NOMO-1 treated with dmso at 0.1 percent for 144 hours (cell line): ENCODE results near the gene PEAK1.

Experiments used
- DNase-seq: peaks from one replicate; lab custom pipeline; 2025; ENCODE audit not compliant: unreplicated experiment; lab: John Stamatoyannopoulos, UW

The PEAK1 gene

DNA sequence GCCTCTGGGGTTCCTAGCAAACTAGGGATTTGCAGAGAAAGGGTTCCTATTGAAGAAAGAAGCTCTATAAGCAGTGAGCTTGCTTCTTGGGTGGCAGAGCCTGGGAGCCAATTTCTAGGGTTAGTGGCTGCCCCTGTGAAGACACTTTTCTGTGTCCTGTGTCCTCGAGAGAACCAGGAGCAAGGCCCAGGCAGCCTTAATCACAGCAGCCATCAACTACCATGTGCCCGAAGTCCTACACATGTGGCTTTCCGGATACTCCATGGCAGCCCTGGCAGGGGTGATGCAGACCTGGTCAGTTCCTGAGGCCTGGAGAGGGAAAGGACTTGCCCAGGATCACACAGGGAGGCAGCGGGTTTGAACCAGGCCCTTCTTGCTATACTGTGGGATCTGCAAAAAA is 321.3 kb downstream of the PEAK1 start:
- no peak for DNase-seq

- DNase-seq, result no peak
Measured at GRCh38 chr15:77097921-77098320, 322.0 kb downstream of the PEAK1 start.

DNA sequence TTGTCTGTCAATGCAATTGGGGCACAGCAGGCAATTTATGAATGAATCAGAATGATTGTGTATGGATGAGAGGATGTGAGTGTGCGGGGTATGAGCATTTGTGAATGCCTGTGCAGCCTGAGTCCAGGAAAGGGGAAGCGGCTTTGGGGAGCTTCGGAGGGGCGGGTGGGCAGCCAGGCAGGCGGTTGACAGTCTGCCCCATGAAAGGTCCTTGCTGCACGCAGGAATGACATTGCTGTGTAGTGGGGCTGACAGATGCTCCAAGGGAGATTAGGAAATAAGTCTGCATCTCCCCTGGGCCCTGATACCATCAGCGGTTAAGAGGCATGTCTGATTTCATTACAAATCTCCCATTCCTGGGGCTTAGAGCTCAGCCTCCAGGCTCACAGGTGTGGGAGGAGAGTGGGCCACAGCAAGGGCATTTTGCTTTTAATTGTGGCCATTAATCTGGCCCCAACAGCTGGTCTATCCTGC is 322.6 kb downstream of the PEAK1 start:
- no peak for DNase-seq

DNA sequence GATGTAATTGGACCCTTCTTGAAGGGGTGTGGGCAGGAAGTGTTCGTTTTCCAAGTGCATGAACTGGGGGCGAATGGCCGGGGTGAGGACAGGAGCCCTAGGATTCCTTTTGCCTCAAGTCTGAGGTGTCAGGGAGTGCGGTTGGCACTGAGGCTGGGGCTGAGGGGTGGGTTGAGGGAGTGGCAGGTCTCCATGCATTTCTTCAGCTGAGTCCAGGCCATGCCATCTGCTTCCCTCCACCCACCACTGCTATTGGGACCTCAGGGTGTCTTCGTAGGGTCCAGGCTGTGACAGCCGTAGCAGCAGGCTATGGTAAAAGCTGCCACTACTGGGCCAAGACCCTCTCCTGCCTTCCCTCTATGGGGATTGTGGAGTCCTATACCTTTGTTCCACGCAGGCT is 323.4 kb downstream of the PEAK1 start:
- DNase-seq, result no peak

DNA sequence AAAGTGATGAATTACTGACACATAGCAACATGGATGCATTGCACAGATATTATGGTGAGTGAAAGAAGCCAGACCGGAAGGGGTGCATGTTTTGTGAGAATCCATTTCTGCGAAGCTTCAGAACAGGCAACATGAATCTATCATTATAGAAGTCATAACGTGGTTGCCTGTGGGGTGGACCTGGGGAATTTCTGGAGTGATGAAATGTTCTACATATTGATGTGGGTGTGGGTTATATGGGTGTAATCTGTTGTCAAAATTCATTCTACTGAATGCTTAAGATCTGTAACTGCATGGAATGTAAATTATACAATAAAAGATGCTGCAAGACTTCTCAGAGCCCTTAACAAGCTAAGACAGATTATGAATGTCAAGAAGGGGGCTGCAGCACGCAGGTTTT is 323.8 kb downstream of the PEAK1 start:
- no peak for DNase-seq

GRCh38 chr15:77094397-77095030 is 325.4 kb downstream of the PEAK1 start:
- DNase-seq, result no peak

- no peak for DNase-seq
Measured at GRCh38 chr15:77093436-77093835, 326.5 kb downstream of the PEAK1 start.

GRCh38 chr15:77091097-77091496 is 328.8 kb downstream of the PEAK1 start:
- DNase-seq, result no peak

DNA sequence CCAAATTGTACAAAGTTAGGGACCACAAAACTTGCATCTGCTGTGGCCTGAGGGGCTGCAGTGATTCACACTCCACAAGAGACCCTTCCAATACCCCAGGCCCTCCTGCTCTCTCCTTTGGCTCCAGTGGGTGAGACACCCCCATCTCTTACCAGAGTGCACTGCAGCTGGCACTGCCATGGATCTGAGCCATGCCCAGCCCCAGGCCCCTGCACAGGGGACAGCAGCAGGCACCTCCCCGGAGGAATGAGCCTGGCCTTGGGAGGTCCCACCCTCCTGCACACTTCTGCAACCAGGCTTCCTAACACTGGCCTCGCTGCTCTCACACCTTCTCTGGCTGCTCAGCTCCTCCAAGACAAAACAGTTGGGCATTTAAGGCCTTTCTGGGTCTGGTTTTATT is 332.7 kb downstream of the PEAK1 start:
- no peak for DNase-seq

DNA sequence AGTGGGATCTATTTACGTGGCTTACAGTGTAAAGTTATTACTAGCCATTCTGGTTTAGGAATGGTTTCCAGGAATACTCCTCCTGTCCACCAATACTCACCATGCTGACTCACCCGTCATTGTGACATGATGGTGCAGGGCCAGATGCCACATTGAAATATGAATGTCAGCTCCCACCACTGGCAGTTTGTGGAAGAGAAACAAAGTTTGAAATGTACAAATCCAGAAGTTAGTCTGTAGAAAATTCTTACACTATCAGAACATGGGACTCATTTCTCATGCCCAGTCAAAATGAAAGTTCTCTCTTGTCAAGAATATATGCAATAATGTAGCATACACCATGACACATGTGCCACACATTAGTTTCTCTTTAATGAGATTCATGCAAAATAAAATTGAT is 334.6 kb downstream of the PEAK1 start:
- no peak for DNase-seq

GRCh38 chr15:77084436-77084835 is 335.5 kb downstream of the PEAK1 start:
- DNase-seq, result no peak

- peak; percentile 55 for DNase-seq
Measured at GRCh38 chr15:77083381-77084160, 336.3 kb downstream of the PEAK1 start.

- no peak for DNase-seq
Measured at GRCh38 chr15:77081971-77082370, 337.9 kb downstream of the PEAK1 start.

GRCh38 chr15:77076323-77076915 is 343.5 kb downstream of the PEAK1 start:
- no peak for DNase-seq

GRCh38 chr15:77075528-77075927 is 344.4 kb downstream of the PEAK1 start:
- no peak for DNase-seq

DNA sequence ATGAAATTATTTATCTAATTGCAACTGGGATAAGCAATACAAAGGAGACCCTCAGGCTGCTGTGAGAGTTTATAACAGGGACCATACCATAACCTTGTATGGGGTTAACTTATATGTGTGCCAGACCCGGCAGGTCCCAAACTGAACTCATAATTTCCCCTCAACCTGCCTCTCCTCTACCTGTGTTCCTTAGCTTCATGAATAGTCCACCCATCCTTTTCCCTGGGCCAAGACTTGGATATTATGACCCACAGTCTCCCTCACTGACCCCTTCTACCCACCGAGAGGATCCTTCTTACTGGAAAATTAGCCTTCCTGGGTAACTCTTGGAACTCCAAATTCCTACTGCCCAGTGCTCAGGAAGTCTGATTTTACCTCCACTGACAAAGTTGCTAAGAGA is 345.6 kb downstream of the PEAK1 start:
- no peak for DNase-seq

GRCh38 chr15:77071305-77072223 is 348.3 kb downstream of the PEAK1 start:
- no peak for DNase-seq

DNA sequence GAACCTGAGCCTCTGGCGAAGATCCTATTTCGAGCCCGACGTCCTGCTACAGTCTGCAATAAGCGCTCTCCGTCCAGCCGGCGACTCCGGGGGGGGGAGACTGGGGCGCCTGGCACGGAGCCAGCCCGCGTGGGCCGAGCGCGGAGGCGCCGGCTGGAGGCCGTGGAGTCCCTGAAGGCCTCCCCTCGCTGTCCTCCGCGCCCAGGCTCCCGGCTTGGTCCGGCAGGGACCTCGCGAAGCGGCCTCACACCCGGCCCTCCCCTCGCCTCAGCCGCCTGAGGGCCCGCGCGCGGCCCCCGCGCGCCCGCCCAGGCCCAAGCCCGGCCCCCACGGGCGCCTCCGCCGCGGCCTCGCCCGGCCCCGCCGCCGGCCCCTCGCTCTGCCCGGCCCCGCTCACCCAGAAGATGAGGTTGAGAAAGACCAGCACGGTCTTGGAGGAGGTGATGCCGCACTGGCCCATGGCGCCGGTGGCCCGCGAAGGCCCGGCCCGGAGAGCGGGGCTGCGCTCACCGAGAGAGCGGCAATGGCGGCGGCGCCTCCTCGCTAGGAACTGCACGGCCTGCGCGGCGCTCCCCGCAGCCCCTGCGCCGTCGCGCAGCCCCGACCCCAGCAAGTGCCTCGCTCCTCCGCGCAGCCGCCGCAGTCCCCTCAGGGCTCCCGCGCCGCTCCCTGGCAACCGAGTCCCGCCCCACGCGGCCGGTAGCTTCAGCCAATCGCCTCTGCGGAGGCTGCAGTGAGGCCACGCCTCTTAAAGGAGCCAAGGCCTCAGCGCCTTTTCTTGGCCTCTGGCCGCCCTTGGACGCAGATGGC is 349.2 kb downstream of the PEAK1 start, which contains the start of gene TSPAN3:
Gene TSPAN3, minus strand, starts transcription at position 615 of the 810 bp plus-strand sequence. Its CDS starts 155 bp downstream, at position 460.
- peak; percentile 81 for DNase-seq

DNA sequence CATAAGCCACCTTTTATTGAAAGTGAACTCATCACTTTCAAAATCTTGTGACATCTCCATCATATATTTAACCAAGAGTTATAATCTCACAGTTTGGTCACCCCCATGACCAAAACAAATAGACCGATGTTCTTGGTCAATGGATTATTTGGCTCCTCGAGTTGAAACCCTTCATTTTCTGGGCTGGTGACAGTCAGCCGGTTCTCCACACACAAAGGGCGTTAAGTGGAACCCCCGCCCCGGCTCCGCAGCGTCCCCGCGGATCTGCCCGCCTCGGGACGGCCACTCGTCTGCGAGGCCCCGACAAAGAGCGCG is 349.8 kb downstream of the PEAK1 start:
- no peak for DNase-seq

DNA sequence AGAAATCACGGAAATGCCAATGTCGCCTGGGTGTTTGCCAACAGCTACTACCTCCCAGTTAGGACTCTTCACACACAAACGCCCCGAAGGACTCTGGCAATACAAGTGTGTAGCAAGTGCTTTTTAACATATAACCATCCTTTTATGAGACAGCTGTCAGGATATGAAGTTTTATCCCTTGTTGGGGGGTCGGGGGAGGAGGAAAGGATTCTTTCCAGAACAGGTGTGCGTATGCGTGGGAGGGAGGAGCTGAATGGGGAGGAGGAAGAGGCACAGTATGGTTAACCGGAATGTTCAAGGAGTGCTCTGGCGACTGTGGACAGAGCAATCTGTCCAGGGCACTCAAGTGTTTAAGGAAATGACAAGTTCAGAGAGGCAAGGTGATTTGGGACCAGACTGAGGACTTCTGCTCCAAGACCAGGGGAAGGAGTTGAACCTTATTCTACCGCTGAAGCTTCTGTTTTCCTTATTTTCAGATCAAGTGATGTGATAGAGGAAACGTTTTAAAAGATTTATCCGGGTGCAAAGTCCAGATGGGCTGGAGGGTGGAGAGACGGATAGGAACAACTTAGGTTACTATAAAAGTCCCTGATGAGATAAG is 350.3 kb downstream of the PEAK1 start:
- no peak for DNase-seq
